WI38 (cell line): Measurements from ENCODE around the gene SLC34A3.

Experiments
- H3K4me3 ChIP-seq: 2 replicates; pipeline ENCODE4 v1.5.1; 2011; ENCODE audit warnings: low read depth, mild to moderate bottlenecking, control low read depth, low read length
- TF ChIP-seq, protein P1 (sequence below): IDR thresholded peaks from 2 replicates; pipeline ENCODE4 v1.5.1; 2012; ENCODE audit warnings: low read depth, mild to moderate bottlenecking, control low read depth, low read length

Gene SLC34A3

DNA sequence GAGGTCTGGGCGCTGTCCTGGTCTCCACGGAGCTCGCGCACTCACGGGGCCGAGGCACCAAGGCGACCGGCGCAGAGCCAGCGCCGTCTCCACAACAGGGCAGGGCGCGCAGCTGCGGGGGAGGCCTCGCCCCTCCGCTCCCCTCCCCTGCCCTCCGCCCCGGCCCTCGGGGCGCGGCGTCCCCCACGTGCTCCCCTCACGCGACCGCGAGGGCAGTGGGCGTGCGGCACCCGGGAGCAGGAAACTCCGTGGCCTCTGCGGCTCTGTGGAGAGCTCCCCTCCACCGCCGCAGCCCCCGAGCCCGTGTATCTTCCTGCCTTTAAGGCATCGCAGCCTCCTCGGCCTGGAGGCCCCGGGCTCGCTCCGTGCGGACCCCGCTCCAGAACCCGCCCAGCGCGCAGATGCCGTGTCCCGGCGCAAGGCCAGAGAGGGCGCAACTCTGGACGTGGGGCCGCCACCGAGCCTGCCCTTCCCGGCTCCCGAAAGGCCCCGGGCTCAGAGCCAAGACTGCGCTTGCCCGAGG lies 9.7 kb downstream of the SLC34A3 start:
- TF ChIP-seq, protein P1, sequence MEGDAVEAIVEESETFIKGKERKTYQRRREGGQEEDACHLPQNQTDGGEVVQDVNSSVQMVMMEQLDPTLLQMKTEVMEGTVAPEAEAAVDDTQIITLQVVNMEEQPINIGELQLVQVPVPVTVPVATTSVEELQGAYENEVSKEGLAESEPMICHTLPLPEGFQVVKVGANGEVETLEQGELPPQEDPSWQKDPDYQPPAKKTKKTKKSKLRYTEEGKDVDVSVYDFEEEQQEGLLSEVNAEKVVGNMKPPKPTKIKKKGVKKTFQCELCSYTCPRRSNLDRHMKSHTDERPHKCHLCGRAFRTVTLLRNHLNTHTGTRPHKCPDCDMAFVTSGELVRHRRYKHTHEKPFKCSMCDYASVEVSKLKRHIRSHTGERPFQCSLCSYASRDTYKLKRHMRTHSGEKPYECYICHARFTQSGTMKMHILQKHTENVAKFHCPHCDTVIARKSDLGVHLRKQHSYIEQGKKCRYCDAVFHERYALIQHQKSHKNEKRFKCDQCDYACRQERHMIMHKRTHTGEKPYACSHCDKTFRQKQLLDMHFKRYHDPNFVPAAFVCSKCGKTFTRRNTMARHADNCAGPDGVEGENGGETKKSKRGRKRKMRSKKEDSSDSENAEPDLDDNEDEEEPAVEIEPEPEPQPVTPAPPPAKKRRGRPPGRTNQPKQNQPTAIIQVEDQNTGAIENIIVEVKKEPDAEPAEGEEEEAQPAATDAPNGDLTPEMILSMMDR = no peak
- H3K4me3 ChIP-seq = peak overlapping the region; percentile 67

DNA sequence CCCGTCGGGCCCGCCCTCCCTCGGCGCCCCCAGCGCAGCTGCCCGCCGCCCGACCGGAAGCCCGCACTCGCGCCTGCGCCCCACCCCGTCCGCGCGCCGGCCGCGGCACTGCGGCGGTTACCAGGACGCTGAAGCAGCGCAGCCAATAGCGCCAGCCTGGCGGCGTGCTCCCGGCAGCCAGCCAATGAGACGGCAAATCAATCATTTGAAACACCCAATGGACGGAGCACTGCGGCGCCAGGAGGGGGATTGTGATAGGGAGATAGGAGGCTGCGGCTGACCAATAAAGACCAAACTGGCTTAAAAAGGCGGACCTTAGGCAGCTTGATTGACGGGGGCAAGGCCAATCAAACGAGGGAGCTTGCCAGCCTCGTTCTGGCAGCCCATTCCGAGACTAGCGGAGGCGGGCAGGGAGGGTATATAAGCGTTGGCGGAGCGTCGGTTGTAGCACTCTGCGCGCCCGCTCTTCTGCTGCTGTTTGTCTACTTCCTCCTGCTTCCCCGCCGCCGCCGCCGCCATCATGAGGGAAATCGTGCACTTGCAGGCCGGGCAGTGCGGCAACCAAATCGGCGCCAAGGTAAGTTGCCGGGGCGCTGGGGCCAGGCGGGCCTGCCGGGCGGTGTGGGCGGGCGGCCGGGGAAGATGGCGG lies 10.3 kb downstream of the SLC34A3 start, which contains the start of gene TUBB4B:
TSS of gene TUBB4B (plus strand) at position 447 of the 649 bp plus-strand sequence. CDS start at position 521, 74 bp downstream.
- TF ChIP-seq, protein P1 = no peak
- peak within 1 kb of the TSS; percentile 90 for H3K4me3 ChIP-seq

DNA sequence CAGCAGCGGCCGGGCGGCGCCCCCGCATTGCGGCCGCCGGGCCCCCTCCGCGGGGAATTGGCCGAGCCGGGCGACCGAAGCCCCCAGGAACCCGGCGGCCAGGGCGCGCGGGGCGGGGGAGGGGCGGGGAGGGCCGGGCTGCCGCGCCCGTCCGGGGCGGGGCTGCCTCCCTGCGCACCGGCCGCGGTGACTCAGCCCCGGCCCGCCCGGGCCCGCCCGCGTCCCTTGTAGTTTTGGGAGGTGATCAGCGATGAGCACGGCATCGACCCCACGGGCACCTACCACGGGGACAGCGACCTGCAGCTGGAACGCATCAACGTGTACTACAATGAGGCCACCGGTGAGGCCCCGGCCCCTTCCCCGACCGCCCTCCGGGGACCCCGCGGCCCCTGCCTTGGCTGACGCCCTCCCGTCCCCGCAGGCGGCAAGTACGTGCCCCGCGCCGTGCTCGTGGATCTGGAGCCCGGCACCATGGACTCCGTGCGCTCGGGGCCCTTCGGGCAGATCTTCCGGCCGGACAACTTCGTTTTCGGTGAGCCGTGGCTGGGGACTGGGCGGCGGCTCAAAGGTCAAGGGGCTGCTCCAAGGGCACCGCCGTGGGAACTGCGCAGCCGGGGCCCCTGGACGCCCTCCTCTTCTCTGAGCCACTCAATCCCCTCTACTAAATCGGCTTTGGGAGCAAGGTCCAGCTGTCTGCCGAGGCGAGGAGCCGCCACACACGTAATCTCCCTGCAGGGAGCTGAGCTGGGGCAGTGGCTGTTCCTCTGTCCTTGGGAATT lies 11.0 kb downstream of the SLC34A3 start:
- TF ChIP-seq, protein P1 = no peak

DNA sequence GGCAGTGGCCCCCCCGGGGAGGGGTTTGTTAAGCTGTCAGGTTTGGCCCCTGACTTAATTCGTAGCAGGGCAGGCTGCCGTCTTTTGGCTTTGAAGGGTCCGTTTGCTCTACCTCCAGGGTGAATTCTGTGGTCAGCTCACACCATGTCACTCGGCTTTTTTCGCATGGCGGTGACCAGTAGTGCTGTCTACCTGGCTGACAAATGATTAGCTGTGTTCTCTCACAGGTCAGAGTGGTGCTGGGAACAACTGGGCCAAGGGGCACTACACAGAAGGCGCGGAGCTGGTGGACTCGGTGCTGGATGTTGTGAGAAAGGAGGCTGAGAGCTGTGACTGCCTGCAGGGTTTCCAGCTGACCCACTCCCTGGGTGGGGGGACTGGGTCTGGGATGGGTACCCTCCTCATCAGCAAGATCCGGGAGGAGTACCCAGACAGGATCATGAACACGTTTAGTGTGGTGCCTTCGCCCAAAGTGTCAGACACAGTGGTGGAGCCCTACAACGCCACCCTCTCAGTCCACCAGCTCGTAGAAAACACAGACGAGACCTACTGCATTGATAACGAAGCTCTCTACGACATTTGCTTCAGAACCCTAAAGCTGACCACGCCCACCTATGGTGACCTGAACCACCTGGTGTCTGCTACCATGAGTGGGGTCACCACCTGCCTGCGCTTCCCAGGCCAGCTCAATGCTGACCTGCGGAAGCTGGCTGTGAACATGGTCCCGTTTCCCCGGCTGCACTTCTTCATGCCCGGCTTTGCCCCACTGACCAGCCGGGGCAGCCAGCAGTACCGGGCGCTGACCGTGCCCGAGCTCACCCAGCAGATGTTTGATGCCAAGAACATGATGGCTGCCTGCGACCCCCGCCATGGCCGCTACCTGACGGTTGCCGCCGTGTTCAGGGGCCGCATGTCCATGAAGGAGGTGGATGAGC lies 11.8 kb downstream of the SLC34A3 start:
- peak overlapping the region; percentile 90 for H3K4me3 ChIP-seq
- TF ChIP-seq, protein P1 = no peak

More for the DNA sequence above, 11.0 kb downstream of the SLC34A3 start:
- H3K4me3 ChIP-seq = peak overlapping the region; percentile 90

DNA sequence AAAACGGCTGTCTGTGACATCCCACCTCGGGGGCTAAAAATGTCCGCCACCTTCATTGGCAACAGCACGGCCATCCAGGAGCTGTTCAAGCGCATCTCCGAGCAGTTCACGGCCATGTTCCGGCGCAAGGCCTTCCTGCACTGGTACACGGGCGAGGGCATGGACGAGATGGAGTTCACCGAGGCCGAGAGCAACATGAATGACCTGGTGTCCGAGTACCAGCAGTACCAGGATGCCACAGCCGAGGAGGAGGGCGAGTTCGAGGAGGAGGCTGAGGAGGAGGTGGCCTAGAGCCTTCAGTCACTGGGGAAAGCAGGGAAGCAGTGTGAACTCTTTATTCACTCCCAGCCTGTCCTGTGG lies 12.5 kb downstream of the SLC34A3 start:
- H3K4me3 ChIP-seq = peak overlapping the region; percentile 90; the same call in 1 of the 2 replicates

DNA sequence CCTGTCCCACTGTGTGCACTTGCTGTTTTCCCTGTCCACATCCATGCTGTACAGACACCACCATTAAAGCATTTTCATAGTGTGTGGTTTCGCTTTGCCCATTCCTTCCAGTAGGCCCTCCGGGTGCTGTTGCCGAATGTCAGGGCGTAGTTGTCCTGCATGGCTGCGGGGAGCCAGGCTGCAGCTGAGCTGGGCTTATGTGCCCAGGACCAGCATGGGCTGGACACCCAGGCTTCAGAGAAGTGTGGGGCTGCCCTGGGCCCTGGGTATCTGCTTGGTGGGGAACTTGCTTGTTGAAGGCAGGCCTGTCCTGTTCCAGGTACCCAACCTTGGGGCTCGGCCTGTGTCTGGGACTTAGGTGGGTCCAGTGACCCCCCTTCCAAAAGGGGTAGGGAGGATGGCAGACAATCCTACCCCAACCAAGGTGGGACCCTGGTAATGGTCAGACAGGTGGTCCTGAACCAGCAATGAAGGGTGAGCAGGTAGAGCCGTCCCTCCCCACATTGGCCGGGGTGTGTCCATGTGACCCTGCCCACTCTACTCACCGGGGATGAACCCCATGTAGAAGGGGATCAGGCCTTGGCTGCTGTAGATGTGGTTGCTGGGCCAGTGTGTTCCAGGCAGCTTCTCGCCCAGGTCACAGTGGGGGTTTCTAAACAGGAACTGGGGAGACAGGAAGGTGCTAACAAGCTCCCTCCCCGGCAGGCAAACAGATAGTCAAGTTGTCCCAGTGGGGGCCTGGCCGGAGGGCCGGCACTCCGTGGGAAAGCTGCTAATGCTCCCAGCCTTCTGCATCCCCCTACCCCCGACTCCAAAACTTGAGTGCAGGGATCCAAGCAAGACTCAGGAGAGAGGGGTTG lies 13.2 kb downstream of the SLC34A3 start:
- TF ChIP-seq, protein P1 = no peak
- H3K4me3 ChIP-seq = no peak overlapping the region
